HG03469 (cell line): ENCODE data around the gene TLCD3B.
A peak's percentile ranks its signal among the peaks of the same experiment; 100 is the strongest.

Experiments
- ATAC-seq: cut with Tn5 transposase; IDR thresholded peaks from one replicate; pipeline ENCODE4 v1.9.1; 2021; ENCODE audit warnings: mild to moderate bottlenecking, moderate library complexity, moderate number of reproducible peaks; ENCODE audit not compliant: unreplicated experiment

Gene TLCD3B, protein sequence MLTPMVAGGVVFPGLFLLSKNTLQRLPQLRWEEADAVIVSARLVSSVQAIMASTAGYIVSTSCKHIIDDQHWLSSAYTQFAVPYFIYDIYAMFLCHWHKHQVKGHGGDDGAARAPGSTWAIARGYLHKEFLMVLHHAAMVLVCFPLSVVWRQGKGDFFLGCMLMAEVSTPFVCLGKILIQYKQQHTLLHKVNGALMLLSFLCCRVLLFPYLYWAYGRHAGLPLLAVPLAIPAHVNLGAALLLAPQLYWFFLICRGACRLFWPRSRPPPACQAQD

DNA sequence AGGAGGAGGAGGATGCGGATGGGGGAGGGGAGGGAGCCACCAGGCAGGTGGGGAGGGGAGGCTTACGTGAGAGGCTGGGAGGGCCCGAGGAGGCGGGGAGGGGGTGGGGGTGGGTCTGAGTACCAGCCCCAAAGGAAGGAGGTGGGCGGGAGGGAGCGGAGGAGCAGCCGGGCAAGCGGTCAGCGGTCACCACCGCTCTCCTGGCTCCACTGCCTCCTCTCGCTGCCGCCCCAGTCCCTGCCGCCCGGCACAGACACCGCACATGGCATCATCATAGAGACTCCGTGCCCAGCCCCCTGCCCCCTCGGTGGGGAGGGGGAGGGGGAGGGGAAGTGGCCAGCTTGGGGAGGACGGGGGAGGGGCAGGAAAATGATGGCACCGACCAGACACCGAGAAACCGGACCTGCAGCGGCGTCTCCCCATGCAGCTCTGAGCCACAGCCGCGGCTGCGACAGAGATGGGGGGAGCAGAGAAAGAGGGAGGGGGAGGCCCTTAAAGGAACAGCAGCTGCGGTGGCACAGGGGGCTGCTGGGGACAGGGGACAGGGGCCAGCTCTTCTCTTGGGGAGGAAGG lies at the start of gene TLCD3B:
Gene TLCD3B, minus strand, starts transcription at position 431 of the 573 bp plus-strand sequence. CDS start 744 bp downstream, outside the sequence.
- ATAC-seq, result no peak

DNA sequence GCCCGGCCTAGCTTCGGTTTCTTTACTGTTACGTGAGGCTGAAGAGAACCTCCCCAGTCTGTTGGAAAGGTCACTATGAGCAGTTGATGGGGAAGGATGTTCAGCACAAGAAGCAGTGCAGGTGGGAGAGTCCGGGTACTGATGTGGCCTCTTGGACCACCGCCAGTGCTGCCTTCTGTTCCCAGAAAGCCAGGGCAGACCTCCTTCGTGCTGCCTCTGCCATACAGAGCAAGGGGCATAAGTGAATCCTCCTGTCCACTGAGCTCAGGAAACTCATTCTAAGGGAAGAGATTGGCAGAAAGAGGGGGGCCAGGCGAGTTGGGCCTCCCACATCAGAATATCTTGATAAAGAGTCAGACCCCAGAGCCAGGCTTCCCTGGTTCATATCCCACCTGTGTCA lies 48.4 kb upstream of the TLCD3B start:
- no peak for ATAC-seq

DNA sequence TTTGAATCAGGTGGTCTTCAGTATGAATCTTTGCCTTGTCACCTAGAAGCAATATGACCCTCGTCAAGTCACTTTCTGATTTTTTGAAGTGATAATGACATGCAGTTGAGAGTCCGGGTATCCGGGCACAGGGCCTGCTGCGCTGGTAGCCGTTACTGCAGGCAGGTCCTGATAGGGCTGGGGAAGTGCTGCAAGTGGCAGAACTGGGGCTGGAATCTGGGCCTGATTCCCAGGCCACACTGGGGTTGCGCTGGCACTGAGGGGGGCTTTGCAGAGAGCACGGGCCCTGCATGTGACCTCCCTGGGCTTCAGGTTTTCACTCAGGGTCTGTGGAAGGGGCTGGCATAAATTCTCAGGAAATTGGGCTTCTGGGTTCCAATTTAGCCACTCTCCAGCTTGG lies 47.7 kb upstream of the TLCD3B start:
- no peak for ATAC-seq

DNA sequence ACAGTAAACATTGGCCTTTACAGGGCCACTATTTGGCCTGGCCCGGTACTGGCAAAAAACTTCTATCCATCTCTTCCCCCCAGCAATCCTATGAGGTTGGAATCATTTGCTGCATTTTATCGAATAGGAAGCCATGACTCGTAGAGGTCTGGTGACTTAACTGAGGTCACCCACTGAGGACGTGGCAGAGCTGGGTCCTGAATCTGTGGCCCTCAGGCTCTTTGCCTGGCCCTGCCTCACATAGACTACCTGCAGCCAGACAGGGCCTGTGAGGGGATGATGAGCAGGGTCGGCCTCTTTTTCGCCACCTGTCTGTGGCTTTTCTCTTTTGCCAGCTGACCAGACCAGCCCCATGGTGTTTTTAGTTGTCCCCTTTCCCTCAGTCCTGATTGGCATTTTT lies 46.6 kb upstream of the TLCD3B start:
- no peak for ATAC-seq

DNA sequence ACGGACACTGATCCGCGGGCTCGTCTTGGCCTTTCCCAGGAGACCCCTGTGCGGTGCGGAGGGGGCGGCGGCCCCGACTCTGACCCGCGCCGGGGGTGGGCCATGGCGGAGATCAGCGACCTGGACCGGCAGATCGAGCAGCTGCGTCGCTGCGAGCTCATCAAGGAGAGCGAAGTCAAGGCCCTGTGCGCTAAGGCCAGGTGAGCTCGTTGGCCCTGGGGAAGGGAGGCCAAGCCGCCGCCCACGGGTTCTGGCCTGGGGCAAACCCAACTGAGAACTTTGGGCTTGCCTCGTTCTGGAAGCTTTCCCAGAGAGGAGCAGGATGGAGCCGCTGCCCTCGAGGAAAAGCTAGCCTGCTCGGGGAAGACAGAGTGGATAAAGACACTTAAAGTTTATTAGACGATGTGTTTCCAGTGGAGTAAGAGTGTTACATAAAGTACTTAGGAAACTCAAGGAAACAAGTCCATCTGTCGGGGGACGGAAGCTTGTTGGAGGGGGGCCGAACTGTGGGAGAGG lies 45.3 kb upstream of the TLCD3B start:
- ATAC-seq, result peak; percentile 9

DNA sequence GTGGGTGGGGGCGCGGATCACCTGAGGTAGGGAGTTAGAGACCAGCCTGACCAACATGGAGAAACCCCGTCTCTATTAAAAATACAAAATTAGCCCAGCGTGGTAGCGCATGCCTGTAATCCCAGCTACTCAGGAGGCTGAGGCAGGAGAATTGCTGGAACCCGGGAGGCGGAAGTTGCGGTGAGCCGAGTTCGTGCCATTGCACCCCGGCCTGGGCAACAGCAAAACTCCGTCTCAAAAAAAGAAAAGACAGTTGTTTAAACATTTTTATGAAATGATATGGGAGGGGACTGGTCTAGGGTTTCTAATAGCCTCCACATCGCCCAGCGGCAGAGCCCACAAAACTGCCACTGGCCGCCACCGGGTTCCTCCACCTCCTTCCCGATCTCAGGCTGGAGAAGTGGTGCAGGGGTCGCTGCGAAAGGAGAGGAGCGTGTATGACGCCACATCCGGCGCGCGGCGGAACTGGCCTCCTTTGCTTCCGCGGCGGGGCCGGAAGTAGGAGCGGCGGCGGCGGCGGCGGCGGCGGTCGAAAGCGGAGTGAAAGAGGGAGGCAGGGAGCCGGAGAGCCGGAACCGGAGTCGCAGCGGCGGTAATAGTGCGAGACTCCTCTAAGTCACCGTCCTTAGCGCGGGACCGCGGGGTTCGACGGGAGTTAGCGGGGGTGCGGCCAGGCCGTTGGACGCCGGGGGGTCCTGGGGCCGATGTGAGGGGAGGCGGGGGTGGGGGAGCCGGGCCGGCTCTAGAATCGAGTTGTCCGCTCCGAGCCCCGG lies 44.6 kb upstream of the TLCD3B start, which contains the start of gene PPP4C:
Gene PPP4C, plus strand, starts transcription at position 492 of the 773 bp plus-strand sequence. CDS start 384 bp downstream, outside the sequence.
- ATAC-seq, result peak; percentile 58

DNA sequence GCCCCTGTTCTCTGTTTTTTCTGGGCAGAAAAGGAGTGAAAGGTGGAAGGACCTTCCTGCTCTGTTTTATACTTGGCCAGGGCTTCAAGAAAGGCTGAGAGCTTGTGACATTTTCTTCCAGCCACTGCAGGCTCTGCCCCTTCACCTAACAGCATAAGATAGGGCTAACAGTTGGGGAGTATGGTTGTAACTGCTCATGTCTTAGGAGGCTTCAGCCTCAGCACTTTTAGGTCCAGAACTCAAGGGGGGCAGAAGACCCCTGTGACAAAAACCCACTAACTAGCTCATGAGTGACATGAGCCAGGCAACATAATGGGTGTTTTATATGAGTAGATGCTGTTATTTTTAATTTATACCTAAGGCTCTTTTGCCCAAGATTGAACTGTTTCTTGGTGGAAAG lies 39.4 kb upstream of the TLCD3B start:
- no peak for ATAC-seq

DNA sequence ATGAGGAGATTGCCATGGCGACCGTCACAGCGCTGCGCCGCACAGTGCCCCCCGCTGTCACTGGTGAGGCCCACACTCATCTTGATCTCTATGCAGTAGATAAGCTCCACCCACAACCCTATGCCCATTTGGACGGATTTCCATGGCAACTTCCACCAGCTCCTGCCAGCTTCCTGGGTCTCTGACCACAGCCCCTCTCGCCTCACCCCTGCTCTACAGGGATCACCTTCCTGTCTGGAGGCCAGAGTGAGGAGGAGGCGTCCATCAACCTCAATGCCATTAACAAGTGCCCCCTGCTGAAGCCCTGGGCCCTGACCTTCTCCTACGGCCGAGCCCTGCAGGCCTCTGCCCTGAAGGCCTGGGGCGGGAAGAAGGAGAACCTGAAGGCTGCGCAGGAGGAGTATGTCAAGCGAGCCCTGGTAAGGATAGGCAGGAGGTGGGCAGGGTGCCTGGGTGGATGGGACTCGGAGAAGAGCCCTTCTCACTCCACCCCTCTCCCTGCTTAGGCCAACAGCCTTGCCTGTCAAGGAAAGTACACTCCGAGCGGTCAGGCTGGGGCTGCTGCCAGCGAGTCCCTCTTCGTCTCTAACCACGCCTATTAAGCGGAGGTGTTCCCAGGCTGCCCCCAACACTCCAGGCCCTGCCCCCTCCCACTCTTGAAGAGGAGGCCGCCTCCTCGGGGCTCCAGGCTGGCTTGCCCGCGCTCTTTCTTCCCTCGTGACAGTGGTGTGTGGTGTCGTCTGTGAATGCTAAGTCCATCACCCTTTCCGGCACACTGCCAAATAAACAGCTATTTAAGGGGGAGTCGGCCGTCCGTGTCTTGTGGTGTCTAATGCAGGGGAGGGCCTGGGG lies 38.8 kb upstream of the TLCD3B start:
- no peak for ATAC-seq

DNA sequence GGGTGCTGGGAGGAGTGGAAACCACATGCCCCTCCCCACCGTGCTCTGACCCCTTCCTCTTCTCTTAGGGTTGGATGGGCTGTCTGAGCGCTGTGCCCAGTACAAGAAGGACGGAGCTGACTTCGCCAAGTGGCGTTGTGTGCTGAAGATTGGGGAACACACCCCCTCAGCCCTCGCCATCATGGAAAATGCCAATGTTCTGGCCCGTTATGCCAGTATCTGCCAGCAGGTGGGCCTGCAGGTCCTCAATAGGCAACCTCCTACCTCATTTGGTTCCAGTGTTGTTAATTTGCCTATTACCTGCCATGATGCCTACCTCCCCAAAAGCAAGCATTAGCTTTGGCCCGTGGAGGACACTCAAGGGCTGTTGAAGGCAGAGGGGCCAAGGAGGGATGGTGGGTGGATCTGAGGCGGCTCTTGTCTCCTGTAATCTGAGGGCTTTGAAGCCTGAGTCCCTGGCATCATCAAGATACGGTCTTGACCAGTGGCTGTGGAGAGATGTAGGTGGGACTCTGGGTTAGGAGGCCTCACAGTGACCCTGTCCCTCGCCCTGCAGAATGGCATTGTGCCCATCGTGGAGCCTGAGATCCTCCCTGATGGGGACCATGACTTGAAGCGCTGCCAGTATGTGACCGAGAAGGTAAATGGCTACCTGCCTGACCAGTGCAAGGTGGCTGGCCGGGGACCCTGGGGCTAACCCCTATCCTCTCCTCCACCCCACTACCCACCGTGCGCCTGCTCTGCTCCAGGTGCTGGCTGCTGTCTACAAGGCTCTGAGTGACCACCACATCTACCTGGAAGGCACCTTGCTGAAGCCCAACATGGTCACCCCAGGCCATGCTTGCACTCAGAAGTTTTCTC lies 37.9 kb upstream of the TLCD3B start:
- no peak for ATAC-seq

DNA sequence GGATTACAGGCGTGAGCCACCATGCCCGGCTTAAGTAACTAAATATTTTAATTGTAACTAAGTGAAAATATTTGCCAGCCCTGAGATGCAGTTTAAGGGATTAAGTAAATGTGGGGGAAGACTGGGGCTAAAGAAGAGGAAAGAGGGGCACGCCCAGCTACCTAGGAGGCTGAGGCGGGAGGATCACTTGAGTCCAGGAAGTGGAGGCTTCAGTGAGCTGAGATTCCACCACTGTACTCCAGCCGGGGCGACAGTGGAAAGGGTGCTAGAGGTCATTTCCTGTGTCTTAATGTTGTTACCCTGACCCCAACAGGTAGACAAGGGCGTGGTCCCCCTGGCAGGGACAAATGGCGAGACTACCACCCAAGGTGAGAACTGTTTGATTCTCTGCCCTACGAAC lies 37.3 kb upstream of the TLCD3B start:
- no peak for ATAC-seq

DNA sequence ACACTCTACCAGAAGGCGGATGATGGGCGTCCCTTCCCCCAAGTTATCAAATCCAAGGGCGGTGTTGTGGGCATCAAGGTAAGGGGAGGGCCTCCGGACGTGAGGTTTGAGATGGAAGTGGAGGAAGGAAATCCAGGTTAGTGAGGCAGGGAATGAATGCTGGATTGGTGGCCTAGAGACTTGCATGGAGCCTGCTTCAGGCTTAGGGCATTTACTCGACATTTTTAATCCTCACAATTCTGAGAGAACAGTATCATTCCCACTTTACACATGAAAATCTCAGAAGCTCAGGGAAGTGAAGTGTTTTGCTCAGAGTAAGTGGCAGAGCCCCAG lies 36.5 kb upstream of the TLCD3B start:
- ATAC-seq, result no peak

DNA sequence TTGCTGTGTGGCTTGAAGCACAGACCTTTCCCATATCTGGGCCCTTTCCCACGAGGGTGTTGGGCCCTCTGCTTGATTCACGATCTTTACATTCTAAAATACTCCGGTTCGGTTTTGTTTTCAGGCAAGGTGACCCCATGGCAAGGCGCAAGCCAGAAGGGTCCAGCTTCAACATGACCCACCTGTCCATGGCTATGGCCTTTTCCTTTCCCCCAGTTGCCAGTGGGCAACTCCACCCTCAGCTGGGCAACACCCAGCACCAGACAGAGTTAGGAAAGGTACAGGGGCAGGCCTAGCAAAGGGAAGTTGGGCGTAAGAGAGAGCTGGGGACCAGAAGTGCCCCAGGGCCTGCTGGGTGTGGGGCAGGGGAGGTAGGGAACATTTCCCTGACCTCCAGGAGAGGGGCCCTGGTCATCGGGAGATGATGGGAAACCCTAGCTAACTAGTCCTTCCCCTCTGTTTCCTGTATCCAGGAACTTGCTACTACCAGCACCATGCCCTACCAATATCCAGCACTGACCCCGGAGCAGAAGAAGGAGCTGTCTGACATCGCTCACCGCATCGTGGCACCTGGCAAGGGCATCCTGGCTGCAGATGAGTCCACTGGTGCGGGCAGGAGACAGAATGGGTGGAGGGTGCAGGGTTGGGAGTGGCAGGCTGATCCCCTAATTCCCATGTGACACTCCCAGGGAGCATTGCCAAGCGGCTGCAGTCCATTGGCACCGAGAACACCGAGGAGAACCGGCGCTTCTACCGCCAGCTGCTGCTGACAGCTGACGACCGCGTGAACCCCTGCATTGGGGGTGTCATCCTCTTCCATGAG lies 35.9 kb upstream of the TLCD3B start:
- no peak for ATAC-seq

DNA sequence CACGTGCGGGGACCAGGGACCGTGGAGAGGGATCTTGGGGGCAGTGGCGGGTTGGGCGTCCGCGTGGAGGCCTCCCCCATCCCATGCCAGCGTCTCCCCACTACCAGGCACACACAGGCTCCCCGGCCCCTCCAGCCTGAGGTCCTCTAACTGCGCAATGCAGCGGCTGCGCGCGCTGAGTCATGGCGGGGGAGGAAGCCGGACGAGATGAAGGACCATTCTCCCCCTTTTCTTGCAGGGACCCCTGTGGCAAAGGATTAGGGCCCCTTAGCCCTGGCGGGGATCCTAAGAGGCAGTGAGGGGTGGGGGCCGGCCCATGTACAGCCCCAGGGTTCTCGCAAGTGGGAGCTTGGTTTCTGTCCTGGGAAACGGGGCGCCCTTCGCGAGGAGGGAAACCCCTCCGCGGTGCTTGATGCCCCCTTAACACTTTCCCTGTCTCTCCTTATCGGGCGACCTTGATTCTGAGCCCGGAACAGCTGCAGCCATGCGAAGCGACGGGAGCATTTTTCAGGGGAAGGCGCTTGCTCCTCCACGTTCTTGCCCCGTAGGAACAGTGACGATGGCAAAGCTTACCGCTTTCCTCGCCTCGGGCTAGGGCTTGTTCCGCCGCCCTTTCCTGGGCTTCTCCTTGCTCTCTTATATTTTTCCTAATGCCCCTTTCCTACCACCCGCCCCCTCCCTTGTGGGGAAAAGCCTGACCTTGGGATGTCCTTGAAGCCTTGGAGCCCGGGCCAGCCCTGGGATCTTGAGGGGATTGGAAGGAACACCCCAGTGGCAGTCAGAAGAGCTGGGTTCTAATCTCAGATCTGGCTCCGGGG lies 35.1 kb upstream of the TLCD3B start:
- ATAC-seq, result no peak

DNA sequence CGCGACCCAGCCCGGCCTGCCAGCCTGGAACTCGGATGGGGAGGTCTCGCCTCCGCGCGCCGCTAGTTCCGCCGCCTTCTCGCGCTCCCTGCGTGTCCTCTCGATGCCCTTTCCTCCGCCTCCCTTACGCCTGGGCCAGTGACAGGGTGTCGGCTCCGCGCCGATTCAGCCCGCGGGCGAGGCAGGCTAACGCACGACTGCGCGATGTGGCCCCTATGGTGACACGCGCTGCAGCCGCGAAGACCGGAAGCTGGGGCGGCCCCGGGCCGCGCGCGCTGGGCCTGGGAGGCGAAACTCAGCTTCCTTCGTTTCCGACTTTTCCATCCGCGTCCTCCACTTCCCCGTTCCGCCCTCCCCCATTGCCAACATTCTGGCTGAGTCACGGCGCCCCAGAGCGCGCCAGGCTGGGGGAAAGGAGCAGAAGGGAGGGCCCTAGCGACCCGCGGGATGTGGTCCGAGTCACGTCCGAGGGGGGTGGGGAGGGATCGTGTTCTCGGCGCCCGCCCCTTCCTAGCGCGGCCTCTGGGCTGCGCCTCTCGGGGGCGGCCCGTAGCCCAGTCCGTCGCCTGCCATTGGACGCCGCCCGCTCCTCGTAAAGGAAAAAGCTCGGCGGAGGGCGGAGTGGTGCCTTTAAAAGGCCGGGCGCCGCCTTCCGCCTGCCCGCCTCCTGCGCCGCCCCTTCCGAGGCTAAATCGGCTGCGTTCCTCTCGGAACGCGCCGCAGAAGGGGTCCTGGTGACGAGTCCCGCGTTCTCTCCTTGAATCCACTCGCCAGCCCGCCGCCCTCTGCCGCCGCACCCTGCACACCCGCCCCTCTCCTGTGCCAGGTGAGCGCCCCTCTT lies 34.3 kb upstream of the TLCD3B start, which contains the start of gene ALDOA:
Gene ALDOA, plus strand, starts transcription at position 659 of the 841 bp plus-strand sequence. CDS start 1,138 bp downstream, outside the sequence.
- peak; percentile 62 for ATAC-seq

DNA sequence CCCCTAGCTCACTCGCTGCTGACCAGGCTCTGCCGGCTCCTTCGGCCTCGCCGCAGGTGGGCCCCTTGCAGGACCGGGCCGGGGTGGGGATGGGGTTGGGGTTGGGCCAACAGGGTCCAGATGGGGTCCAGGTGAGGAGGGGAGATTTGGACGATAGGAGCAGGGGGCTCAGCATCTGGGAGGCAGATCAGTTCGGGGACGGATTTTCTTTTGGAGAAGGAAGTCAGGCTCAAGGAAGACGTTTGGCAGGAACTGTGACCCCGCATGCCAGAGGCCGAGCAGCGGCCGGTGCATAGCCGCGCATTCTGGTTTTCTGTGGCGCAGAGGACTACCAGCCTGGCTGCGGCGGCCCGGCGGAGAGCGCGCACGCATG lies 33.6 kb upstream of the TLCD3B start:
- no peak for ATAC-seq

DNA sequence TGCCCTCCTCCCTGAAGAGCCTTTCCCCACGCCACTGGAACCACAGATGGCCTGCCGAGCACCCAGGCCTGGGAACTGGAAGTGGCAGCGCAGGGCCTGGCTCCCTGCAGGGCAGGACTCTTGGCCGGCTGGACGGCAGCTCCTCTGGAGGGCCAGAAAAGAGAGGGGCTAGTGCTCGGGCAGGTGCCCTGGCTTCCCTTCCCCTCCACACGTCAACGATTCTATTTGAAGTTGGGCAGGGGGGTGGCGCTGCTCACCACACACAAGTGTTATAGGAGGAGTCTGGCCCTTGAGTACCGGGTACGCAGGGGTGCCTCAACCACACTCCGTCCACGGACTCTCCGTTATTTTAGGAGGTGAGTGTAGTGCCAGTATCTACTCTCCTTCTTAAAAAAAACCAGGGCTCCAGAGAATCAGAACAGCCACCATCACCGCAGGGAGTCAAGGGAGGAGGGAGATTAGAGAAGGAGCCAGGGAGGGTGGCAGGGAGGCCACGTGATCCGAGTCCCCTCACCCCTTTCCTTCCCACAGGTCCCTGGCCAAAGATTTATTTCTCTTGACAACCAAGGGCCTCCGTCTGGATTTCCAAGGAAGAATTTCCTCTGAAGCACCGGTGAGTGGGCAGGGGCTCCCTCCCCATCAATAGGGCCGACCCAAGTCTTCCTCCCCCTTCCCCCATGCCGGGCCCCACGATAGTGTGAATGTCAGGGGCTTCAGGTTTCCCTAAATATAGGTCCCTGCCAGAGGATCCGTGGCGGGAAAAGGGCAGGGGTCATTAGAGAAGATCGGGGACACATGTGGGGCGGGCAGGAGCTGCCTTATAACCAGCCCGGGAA lies 33.0 kb upstream of the TLCD3B start:
- ATAC-seq, result no peak
